ENCODE measurements around the gene ARHGEF17.
A peak's percentile ranks its signal among the peaks of the same experiment; 100 is the strongest.

ARHGEF17 gene

DNA sequence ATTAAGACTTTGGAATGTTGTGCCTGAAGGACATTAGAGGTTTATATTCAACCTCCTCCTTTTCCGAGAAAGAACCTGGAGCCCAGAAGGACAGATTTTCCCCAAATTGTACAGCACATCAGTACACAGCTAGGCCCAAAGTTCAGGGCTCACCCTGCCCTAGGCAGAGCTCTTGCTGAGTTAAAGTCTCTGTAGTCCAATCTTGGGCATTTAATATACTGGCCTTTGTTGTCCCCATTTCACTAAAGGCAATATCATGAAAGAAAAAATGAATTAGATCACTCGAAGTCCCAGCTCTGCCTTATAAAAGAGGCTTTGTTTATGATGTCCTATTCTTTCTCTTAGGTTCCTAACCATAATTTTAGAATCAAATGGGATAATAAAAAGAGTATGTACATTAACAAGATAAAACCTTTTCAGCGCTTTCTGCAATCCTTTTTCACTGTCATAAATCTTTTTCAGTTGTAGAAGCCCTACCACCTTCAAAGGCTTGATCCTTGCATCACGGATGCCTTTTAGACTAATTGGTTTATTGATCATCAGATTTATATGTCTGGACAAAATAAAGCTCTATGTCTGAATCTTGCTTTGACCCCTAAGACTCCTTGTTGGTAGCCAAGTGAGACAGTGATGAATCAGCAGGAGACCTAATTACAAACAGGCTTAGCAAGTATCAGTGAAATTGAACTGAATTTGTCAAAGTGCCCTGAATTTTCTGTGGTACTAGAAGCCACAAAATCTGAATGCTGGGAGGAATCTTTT, 108.0 kb downstream of the ARHGEF17 start:
- DNase-seq, result peak; percentile 83

DNA sequence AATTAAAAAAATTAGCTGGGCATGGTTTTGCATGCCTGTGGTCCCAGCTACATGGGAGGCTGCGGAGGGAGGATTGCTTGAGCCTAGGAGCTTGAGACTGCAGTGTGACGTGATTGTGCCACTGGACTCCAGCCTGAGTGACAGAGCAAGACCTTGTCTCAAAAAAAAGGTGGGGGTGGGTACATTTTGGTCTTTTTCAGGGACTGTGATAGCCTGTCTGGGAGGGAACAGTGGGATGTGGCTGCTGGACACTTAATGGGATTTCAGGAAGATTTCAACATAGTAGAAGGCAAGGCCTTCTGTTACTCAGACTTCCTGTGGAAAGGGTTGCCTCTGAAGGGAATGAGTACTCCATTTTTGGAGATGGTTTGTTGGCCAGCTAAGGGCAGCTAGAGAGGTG, 108.7 kb downstream of the ARHGEF17 start:
- DNase-seq, result peak; percentile 61

All from fibroblast of skin of right biceps (primary cell).